NCI-H1930 (cell line): ENCODE data around the gene ACP2.

Experiments used
- DNase-seq, 2 experiments: peaks; one replicate each; lab custom pipeline; 2025; lab: John Stamatoyannopoulos, UW

The ACP2 gene

GRCh38 chr11:47268448-47269001 is 19.9 kb upstream of the ACP2 start:
- no peak for DNase-seq

- DNase-seq, result no peak
Measured at GRCh38 chr11:47267876-47268275, 19.3 kb upstream of the ACP2 start.

- no peak for DNase-seq
Measured at GRCh38 chr11:47264521-47264920, 15.9 kb upstream of the ACP2 start.

- DNase-seq, result no peak
Measured at GRCh38 chr11:47264119-47264518, 15.5 kb upstream of the ACP2 start.

- DNase-seq, result no peak
Measured at GRCh38 chr11:47261291-47261800, 12.7 kb upstream of the ACP2 start.

GRCh38 chr11:47260366-47260765 is 11.8 kb upstream of the ACP2 start:
- DNase-seq, result no peak

GRCh38 chr11:47259232-47259977 is 10.8 kb upstream of the ACP2 start:
- DNase-seq, result no peak

GRCh38 chr11:47258317-47258902 is 9.8 kb upstream of the ACP2 start:
- no peak for DNase-seq

GRCh38 chr11:47257517-47258316 is 9.1 kb upstream of the ACP2 start, which contains the start of gene NR1H3:
TSS of gene NR1H3 (plus strand) at chr11:47257996. CDS start at chr11:47259217, 1,221 bp downstream.
- no peak for DNase-seq

GRCh38 chr11:47257177-47257516 is 8.5 kb upstream of the ACP2 start:
- DNase-seq, result no peak

- DNase-seq, result no peak
Measured at GRCh38 chr11:47256374-47256773, 7.8 kb upstream of the ACP2 start.

- DNase-seq, result no peak
Measured at GRCh38 chr11:47254386-47254785, 5.8 kb upstream of the ACP2 start.

- no peak for DNase-seq
Measured at GRCh38 chr11:47253660-47254059, 5.0 kb upstream of the ACP2 start.

GRCh38 chr11:47251751-47252150 is 3.1 kb upstream of the ACP2 start:
- no peak for DNase-seq

GRCh38 chr11:47249378-47249715 is 733 bp upstream of the ACP2 start:
- no peak for DNase-seq

GRCh38 chr11:47248304-47248663 is 330 bp downstream of the ACP2 start:
- DNase-seq, result no peak

- no peak for DNase-seq
Measured at GRCh38 chr11:47247502-47247901, 1.1 kb downstream of the ACP2 start.

- DNase-seq, result no peak
Measured at GRCh38 chr11:47245611-47246357, 2.8 kb downstream of the ACP2 start.

GRCh38 chr11:47244448-47245350 is 3.9 kb downstream of the ACP2 start:
- no peak for DNase-seq

- no peak for DNase-seq
Measured at GRCh38 chr11:47243454-47243853, 5.2 kb downstream of the ACP2 start.

GRCh38 chr11:47242596-47243192 is 5.9 kb downstream of the ACP2 start:
- DNase-seq, result no peak
